Activated T-cell treated with anti-CD3 and anti-CD28 coated beads, Interleukin-2, amount 50 U/mL, for 72 hours (primary cell): ENCODE data around the gene LIMCH1. TPM values are rescaled to one million over a fixed set of nuclear protein-coding genes. Genes with fewer than 3 reads are reported as not detected.

ENCODE experiments used
- ATAC-seq, 2 donors: fragments of 150-1000 bp; cut with Tn5 transposase; replicated peaks in 1 of 2; 2 replicates each; pipeline ENCODE4 v1.10.0; 2021; ENCODE audit warnings: moderate library complexity in 2 of 2, mild to moderate bottlenecking in 1 of 2
- DNase-seq, 2 donors: peaks; one replicate each; pipeline ENCODE4 v3.0.0; 2021 to 2022; ENCODE audit warnings: mixed read lengths in 1 of 2
- H3K27ac Mint-ChIP-seq: one replicate; pipeline ENCODE4 v1.8.0; 2022; ENCODE audit warnings: mild to moderate bottlenecking, moderate library complexity, mixed read lengths
- H3K27me3 Mint-ChIP-seq: one replicate; pipeline ENCODE4 v1.8.0; 2022; ENCODE audit warnings: low read depth, mixed read lengths
- H3K36me3 Mint-ChIP-seq, 2 donors: one replicate each; pipeline ENCODE4 v1.8.0; 2022; ENCODE audit warnings: mixed read lengths in 2 of 2, mild to moderate bottlenecking in 1 of 2; ENCODE audit not compliant: insufficient read depth in 2 of 2
- H3K4me1 Mint-ChIP-seq: one replicate; pipeline ENCODE4 v1.8.0; 2022; ENCODE audit warnings: low read depth, mixed read lengths
- H3K4me3 Mint-ChIP-seq, 2 donors: one replicate each; pipeline ENCODE4 v1.8.0; 2022; ENCODE audit warnings: mild to moderate bottlenecking in 2 of 2, mixed read lengths in 2 of 2, moderate library complexity in 2 of 2
- H3K9me3 Mint-ChIP-seq, 2 donors: one replicate each; pipeline ENCODE4 v1.8.0; 2022; ENCODE audit warnings: mixed read lengths in 2 of 2
- total RNA-seq, 2 donors: library from RNA; stranded (reverse); gene quantifications; one replicate each; pipeline ENCODE4 v1.2.3, GENCODE V29; 2022

Gene LIMCH1
- total RNA-seq, 2 donors from 2014 or later: not detected

- peaks cover 10% of the 10 kb centered on the region for H3K27me3 Mint-ChIP-seq
- DNase-seq (no peak), ATAC-seq (no peak)
- no peaks in the 10 kb centered on the region for H3K36me3 Mint-ChIP-seq
- H3K4me1 Mint-ChIP-seq: no peaks in the 10 kb centered on the region
- H3K27ac Mint-ChIP-seq: no peak overlapping the region
- no peak overlapping the region for H3K4me3 Mint-ChIP-seq
- no peaks in the 10 kb centered on the region for H3K9me3 Mint-ChIP-seq
Observed at GRCh38 chr4:41665636-41666207, 127.8 kb downstream of the LIMCH1 start.

GRCh38 chr4:41668024-41668423 lies 130.1 kb downstream of the LIMCH1 start:
- H3K27ac Mint-ChIP-seq: no peak overlapping the region
- H3K4me3 Mint-ChIP-seq: no peak overlapping the region
- DNase-seq (no peak), ATAC-seq (no peak)
- no peaks in the 10 kb centered on the region for H3K36me3 Mint-ChIP-seq
- H3K27me3 Mint-ChIP-seq: peaks cover 7% of the 10 kb centered on the region
- H3K9me3 Mint-ChIP-seq: no peaks in the 10 kb centered on the region
- H3K4me1 Mint-ChIP-seq: no peaks in the 10 kb centered on the region

GRCh38 chr4:41670530-41670929 lies 132.6 kb downstream of the LIMCH1 start:
- Mint-ChIP-seq H3K27me3 (peaks cover 7% of the 10 kb centered on the region), H3K36me3 (no peaks in the 10 kb centered on the region), H3K27ac (no peak overlapping the region), H3K4me3 (no peak overlapping the region), H3K9me3 (no peaks in the 10 kb centered on the region), H3K4me1 (no peaks in the 10 kb centered on the region)
- ATAC-seq (no peak), DNase-seq (no peak)

- H3K36me3 Mint-ChIP-seq: no peaks in the 10 kb centered on the region
- no peak for DNase-seq
- no peaks in the 10 kb centered on the region for H3K4me1 Mint-ChIP-seq
- no peaks in the 10 kb centered on the region for H3K9me3 Mint-ChIP-seq
- H3K27me3 Mint-ChIP-seq: peaks cover 7% of the 10 kb centered on the region
- H3K4me3 Mint-ChIP-seq: no peak overlapping the region
- ATAC-seq: no peak
- no peak overlapping the region for H3K27ac Mint-ChIP-seq
Observed at GRCh38 chr4:41670982-41671381, 133.0 kb downstream of the LIMCH1 start.

- Mint-ChIP-seq H3K27ac (no peak overlapping the region), H3K9me3 (no peaks in the 10 kb centered on the region), H3K27me3 (no peaks in the 10 kb centered on the region), H3K4me3 (no peak overlapping the region), H3K36me3 (no peaks in the 10 kb centered on the region), H3K4me1 (no peaks in the 10 kb centered on the region)
- no peak for ATAC-seq
- DNase-seq: no peak
Observed at GRCh38 chr4:41678086-41678816, 140.3 kb downstream of the LIMCH1 start.

- H3K9me3 Mint-ChIP-seq: no peaks in the 10 kb centered on the region
- no peaks in the 10 kb centered on the region for H3K36me3 Mint-ChIP-seq
- no peaks in the 10 kb centered on the region for H3K27me3 Mint-ChIP-seq
- no peak for ATAC-seq
- H3K27ac Mint-ChIP-seq: no peak overlapping the region
- H3K4me1 Mint-ChIP-seq: no peaks in the 10 kb centered on the region
- no peak for DNase-seq
- no peak overlapping the region for H3K4me3 Mint-ChIP-seq
Observed at GRCh38 chr4:41678951-41679350, 141.0 kb downstream of the LIMCH1 start.

GRCh38 chr4:41679991-41680390 lies 142.0 kb downstream of the LIMCH1 start:
- DNase-seq (no peak), ATAC-seq (no peak)
- no peaks in the 10 kb centered on the region for H3K36me3 Mint-ChIP-seq
- H3K4me3 Mint-ChIP-seq: no peak overlapping the region
- no peak overlapping the region for H3K27ac Mint-ChIP-seq
- no peaks in the 10 kb centered on the region for H3K4me1 Mint-ChIP-seq
- H3K27me3 Mint-ChIP-seq: no peaks in the 10 kb centered on the region
- no peaks in the 10 kb centered on the region for H3K9me3 Mint-ChIP-seq

- Mint-ChIP-seq H3K27ac (no peak overlapping the region), H3K36me3 (no peaks in the 10 kb centered on the region), H3K4me1 (no peaks in the 10 kb centered on the region), H3K9me3 (no peaks in the 10 kb centered on the region), H3K4me3 (no peak overlapping the region), H3K27me3 (peaks cover 5% of the 10 kb centered on the region)
- no peak for DNase-seq
- ATAC-seq: no peak
Observed at GRCh38 chr4:41681054-41681453, 143.1 kb downstream of the LIMCH1 start.

GRCh38 chr4:41683326-41683725 lies 145.4 kb downstream of the LIMCH1 start:
- no peak for ATAC-seq
- Mint-ChIP-seq H3K27ac (no peak overlapping the region), H3K9me3 (no peaks in the 10 kb centered on the region), H3K36me3 (no peaks in the 10 kb centered on the region), H3K4me3 (no peak overlapping the region), H3K27me3 (peaks cover 5% of the 10 kb centered on the region), H3K4me1 (no peaks in the 10 kb centered on the region)
- no peak for DNase-seq

GRCh38 chr4:41686893-41687292 lies 148.9 kb downstream of the LIMCH1 start:
- no peak overlapping the region for H3K4me3 Mint-ChIP-seq
- DNase-seq (no peak), ATAC-seq (no peak)
- peaks cover 5% of the 10 kb centered on the region for H3K27me3 Mint-ChIP-seq
- no peaks in the 10 kb centered on the region for H3K9me3 Mint-ChIP-seq
- no peak overlapping the region for H3K27ac Mint-ChIP-seq
- no peaks in the 10 kb centered on the region for H3K4me1 Mint-ChIP-seq
- H3K36me3 Mint-ChIP-seq: no peaks in the 10 kb centered on the region

GRCh38 chr4:41687971-41688370 lies 150.0 kb downstream of the LIMCH1 start:
- peaks cover 5% of the 10 kb centered on the region for H3K27me3 Mint-ChIP-seq
- DNase-seq: no peak
- no peak overlapping the region for H3K4me3 Mint-ChIP-seq
- H3K9me3 Mint-ChIP-seq: no peaks in the 10 kb centered on the region
- no peaks in the 10 kb centered on the region for H3K4me1 Mint-ChIP-seq
- no peak for ATAC-seq
- no peak overlapping the region for H3K27ac Mint-ChIP-seq
- H3K36me3 Mint-ChIP-seq: no peaks in the 10 kb centered on the region

GRCh38 chr4:41692717-41693345 lies 154.9 kb downstream of the LIMCH1 start:
- no peaks in the 10 kb centered on the region for H3K4me1 Mint-ChIP-seq
- no peak overlapping the region for H3K4me3 Mint-ChIP-seq
- H3K27ac Mint-ChIP-seq: no peak overlapping the region
- no peaks in the 10 kb centered on the region for H3K27me3 Mint-ChIP-seq
- DNase-seq (peak; percentile 33 to 54), ATAC-seq (peak in 1 of 2 donors; percentile 40)
- H3K36me3 Mint-ChIP-seq: no peaks in the 10 kb centered on the region
- no peaks in the 10 kb centered on the region for H3K9me3 Mint-ChIP-seq

GRCh38 chr4:41693629-41694028 lies 155.7 kb downstream of the LIMCH1 start:
- no peaks in the 10 kb centered on the region for H3K36me3 Mint-ChIP-seq
- no peak for DNase-seq
- H3K9me3 Mint-ChIP-seq: no peaks in the 10 kb centered on the region
- no peak for ATAC-seq
- no peaks in the 10 kb centered on the region for H3K27me3 Mint-ChIP-seq
- H3K4me3 Mint-ChIP-seq: no peak overlapping the region
- no peaks in the 10 kb centered on the region for H3K4me1 Mint-ChIP-seq
- H3K27ac Mint-ChIP-seq: no peak overlapping the region
